ENCODE measurements around the gene MINPP1.

- no peak for TF ChIP-seq CTCF (IDR thresholded peaks at IDR 0.05; ENCODE audit: low read length)
- no peak for TF ChIP-seq EZH2phosphoT487 (IDR thresholded peaks at IDR 0.05; ENCODE audit: low read length)
- no peak for TF ChIP-seq EZH2 (optimal IDR thresholded peaks at IDR 0.05; ENCODE audit: low read depth, low read length)
Measured at GRCh38 chr10:87579563-87579962, 74.9 kb downstream of the MINPP1 start.

All from MM.1S (cell line).